ENCODE measurements around the gene KRT32. TPM values are rescaled to one million over a fixed set of nuclear protein-coding genes. Genes with fewer than 3 reads are reported as not detected.

Gene KRT32
- total RNA-seq, 1 donor = not detected

DNA sequence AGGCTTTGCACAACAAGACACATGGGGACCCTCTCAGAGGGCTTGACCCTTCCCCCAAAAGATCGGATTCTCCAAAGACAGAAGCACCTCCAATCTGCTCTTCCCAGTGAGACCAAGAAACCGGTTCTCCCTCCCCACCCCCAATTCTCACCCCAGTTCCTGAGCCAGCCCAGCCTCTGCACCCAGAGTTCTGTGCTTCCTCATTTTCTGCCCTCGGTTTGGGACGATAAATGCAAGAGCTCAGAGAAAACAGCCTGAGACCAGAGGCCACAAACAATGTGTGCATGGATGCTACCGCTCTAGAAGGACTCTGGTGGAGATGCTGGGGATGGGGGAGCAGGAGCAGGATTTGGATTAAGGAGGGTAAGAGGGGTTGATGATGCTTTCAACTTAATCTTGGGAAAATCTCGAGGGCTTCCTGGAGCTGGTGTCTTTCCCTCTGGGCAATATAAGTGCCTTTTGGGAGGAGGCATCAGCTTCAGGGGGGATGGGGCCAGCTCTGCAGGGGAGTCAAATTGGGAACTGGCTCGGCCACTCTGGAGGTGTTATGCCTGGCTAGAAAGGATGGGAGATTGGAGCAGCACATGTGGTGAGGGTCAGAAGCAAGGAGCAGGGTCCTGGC lies 45.5 kb upstream of the KRT32 start:
- no peak overlapping the region for H3K27ac ChIP-seq (ENCODE audit: low read depth, low read length)
- H2AFZ ChIP-seq (ENCODE audit: low read length) = no peak overlapping the region
- no peak overlapping the region for H3K4me2 ChIP-seq (ENCODE audit: insufficient read depth, low read length)
- H3K4me3 ChIP-seq (ENCODE audit: insufficient read depth, low read length) = no peak overlapping the region
- H3K9me3 ChIP-seq (ENCODE audit: low read depth, low read length) = no peaks in the 10 kb centered on the region
- no peaks in the 10 kb centered on the region for H3K27me3 ChIP-seq (ENCODE audit: insufficient read depth, low read length)
- no peaks in the 10 kb centered on the region for H4K20me1 ChIP-seq (ENCODE audit: insufficient read depth, low read length)
- H3K36me3 ChIP-seq (ENCODE audit: insufficient read depth, low read length) = no peaks in the 10 kb centered on the region
- H3K4me1 ChIP-seq (ENCODE audit: insufficient read depth, low read length) = no peaks in the 10 kb centered on the region
- TF ChIP-seq, protein P1, sequence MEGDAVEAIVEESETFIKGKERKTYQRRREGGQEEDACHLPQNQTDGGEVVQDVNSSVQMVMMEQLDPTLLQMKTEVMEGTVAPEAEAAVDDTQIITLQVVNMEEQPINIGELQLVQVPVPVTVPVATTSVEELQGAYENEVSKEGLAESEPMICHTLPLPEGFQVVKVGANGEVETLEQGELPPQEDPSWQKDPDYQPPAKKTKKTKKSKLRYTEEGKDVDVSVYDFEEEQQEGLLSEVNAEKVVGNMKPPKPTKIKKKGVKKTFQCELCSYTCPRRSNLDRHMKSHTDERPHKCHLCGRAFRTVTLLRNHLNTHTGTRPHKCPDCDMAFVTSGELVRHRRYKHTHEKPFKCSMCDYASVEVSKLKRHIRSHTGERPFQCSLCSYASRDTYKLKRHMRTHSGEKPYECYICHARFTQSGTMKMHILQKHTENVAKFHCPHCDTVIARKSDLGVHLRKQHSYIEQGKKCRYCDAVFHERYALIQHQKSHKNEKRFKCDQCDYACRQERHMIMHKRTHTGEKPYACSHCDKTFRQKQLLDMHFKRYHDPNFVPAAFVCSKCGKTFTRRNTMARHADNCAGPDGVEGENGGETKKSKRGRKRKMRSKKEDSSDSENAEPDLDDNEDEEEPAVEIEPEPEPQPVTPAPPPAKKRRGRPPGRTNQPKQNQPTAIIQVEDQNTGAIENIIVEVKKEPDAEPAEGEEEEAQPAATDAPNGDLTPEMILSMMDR (IDR thresholded peaks at IDR 0.05; ENCODE audit: extremely low read depth, low read depth, low read length) = no peak
- H3K79me2 ChIP-seq (ENCODE audit: insufficient read depth, low read length) = no peaks in the 10 kb centered on the region
- DNase-seq (ENCODE audit: insufficient read length, low spot score, missing footprints) = no peak

DNA sequence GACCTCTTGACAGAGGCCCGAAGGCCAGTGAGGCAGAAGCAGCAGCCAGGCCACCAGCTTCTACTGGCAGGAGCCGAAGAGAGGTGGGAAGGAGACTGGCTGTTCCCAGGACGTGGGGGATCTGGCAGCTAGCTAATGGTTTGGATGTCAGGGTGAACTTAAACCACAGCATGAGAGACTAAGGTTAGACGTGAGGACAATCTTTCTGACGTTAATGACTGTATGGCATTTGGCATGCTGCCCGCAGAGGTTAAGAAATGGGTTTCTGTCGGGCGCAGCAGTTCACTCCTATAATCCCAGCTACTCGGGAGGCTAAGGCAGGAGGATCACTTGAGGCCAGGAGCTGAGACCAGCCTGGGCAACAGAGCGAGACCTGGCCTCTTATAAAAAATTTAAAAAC lies 44.5 kb upstream of the KRT32 start:
- Histone ChIP-seq H4K20me1 (ENCODE audit: insufficient read depth, low read length) (no peaks in the 10 kb centered on the region), H3K79me2 (ENCODE audit: insufficient read depth, low read length) (no peaks in the 10 kb centered on the region), H3K36me3 (ENCODE audit: insufficient read depth, low read length) (no peaks in the 10 kb centered on the region), H3K4me2 (ENCODE audit: insufficient read depth, low read length) (no peak overlapping the region), H3K9me3 (ENCODE audit: low read depth, low read length) (no peaks in the 10 kb centered on the region), H3K27me3 (ENCODE audit: insufficient read depth, low read length) (no peaks in the 10 kb centered on the region), H3K27ac (ENCODE audit: low read depth, low read length) (no peak overlapping the region), H3K4me1 (ENCODE audit: insufficient read depth, low read length) (no peaks in the 10 kb centered on the region), H2AFZ (ENCODE audit: low read length) (no peak overlapping the region), H3K4me3 (ENCODE audit: insufficient read depth, low read length) (no peak overlapping the region)
- TF ChIP-seq, protein P1 (IDR thresholded peaks at IDR 0.05; ENCODE audit: extremely low read depth, low read depth, low read length) = no peak
- no peak for DNase-seq (ENCODE audit: insufficient read length, low spot score, missing footprints)

- no peaks in the 10 kb centered on the region for H3K27me3 ChIP-seq (ENCODE audit: insufficient read depth, low read length)
- H3K9me3 ChIP-seq (ENCODE audit: low read depth, low read length) = no peaks in the 10 kb centered on the region
- H3K27ac ChIP-seq (ENCODE audit: low read depth, low read length) = no peak overlapping the region
- no peaks in the 10 kb centered on the region for H3K79me2 ChIP-seq (ENCODE audit: insufficient read depth, low read length)
- no peak for DNase-seq (ENCODE audit: insufficient read length, low spot score, missing footprints)
- H4K20me1 ChIP-seq (ENCODE audit: insufficient read depth, low read length) = no peaks in the 10 kb centered on the region
- H3K4me3 ChIP-seq (ENCODE audit: insufficient read depth, low read length) = no peak overlapping the region
- H3K36me3 ChIP-seq (ENCODE audit: insufficient read depth, low read length) = no peaks in the 10 kb centered on the region
- no peak overlapping the region for H2AFZ ChIP-seq (ENCODE audit: low read length)
- no peak overlapping the region for H3K4me2 ChIP-seq (ENCODE audit: insufficient read depth, low read length)
- no peaks in the 10 kb centered on the region for H3K4me1 ChIP-seq (ENCODE audit: insufficient read depth, low read length)
- TF ChIP-seq, protein P1 (IDR thresholded peaks at IDR 0.05; ENCODE audit: extremely low read depth, low read depth, low read length) = no peak
These were observed 43.9 kb upstream of the KRT32 start for GRCh38 chr17:41511116-41511515.

- Histone ChIP-seq H3K4me3 (ENCODE audit: insufficient read depth, low read length) (no peak overlapping the region), H3K4me1 (ENCODE audit: insufficient read depth, low read length) (no peaks in the 10 kb centered on the region), H3K27ac (ENCODE audit: low read depth, low read length) (no peak overlapping the region), H3K4me2 (ENCODE audit: insufficient read depth, low read length) (no peak overlapping the region), H3K79me2 (ENCODE audit: insufficient read depth, low read length) (no peaks in the 10 kb centered on the region), H3K9me3 (ENCODE audit: low read depth, low read length) (no peaks in the 10 kb centered on the region), H3K27me3 (ENCODE audit: insufficient read depth, low read length) (no peaks in the 10 kb centered on the region), H2AFZ (ENCODE audit: low read length) (no peak overlapping the region), H3K36me3 (ENCODE audit: insufficient read depth, low read length) (no peaks in the 10 kb centered on the region), H4K20me1 (ENCODE audit: insufficient read depth, low read length) (no peaks in the 10 kb centered on the region)
- TF ChIP-seq, protein P1 (IDR thresholded peaks at IDR 0.05; ENCODE audit: extremely low read depth, low read depth, low read length) = no peak
- DNase-seq (ENCODE audit: insufficient read length, low spot score, missing footprints) = no peak
These were observed 43.3 kb upstream of the KRT32 start for GRCh38 chr17:41510251-41511065.

Data from osteoblast (primary cell).